Measurements from ENCODE around the gene RNF223.
"Not testable (repeated sequence)": the region's sequence is repeated elsewhere in the genome, so short reads cannot be mapped to it uniquely, and the experiment has no call there.

Gene RNF223

GRCh38 chr1:1100296-1100695 is 26.2 kb upstream of the RNF223 start:
- H3K4me1 ChIP-seq (ENCODE audit: control insufficient read depth, insufficient read depth, low read length) = no peaks in the 10 kb centered on the region
- H3K27ac ChIP-seq (ENCODE audit: low read depth, low read length) = no peak overlapping the region
- no peak overlapping the region for H3K9ac ChIP-seq (ENCODE audit: low read length)
- H3K27me3 ChIP-seq (ENCODE audit: control insufficient read depth, insufficient read depth, low read length) = no peaks in the 10 kb centered on the region
- no peak overlapping the region for H3K4me3 ChIP-seq (ENCODE audit: low read length)
- no peaks in the 10 kb centered on the region for H3K36me3 ChIP-seq (ENCODE audit: control insufficient read depth, insufficient read depth, low read length)

GRCh38 chr1:1099506-1100183 is 25.5 kb upstream of the RNF223 start:
- H3K4me3 ChIP-seq (ENCODE audit: low read length) = no peak overlapping the region
- H3K4me1 ChIP-seq (ENCODE audit: control insufficient read depth, insufficient read depth, low read length) = no peaks in the 10 kb centered on the region
- no peaks in the 10 kb centered on the region for H3K36me3 ChIP-seq (ENCODE audit: control insufficient read depth, insufficient read depth, low read length)
- H3K9ac ChIP-seq (ENCODE audit: low read length) = no peak overlapping the region
- H3K27ac ChIP-seq (ENCODE audit: low read depth, low read length) = no peak overlapping the region
- no peaks in the 10 kb centered on the region for H3K27me3 ChIP-seq (ENCODE audit: control insufficient read depth, insufficient read depth, low read length)

GRCh38 chr1:1098681-1099421 is 24.7 kb upstream of the RNF223 start:
- Histone ChIP-seq H3K27me3 (ENCODE audit: control insufficient read depth, insufficient read depth, low read length) (no peaks in the 10 kb centered on the region), H3K9ac (ENCODE audit: low read length) (no peak overlapping the region), H3K4me3 (ENCODE audit: low read length) (no peak overlapping the region), H3K36me3 (ENCODE audit: control insufficient read depth, insufficient read depth, low read length) (no peaks in the 10 kb centered on the region), H3K4me1 (ENCODE audit: control insufficient read depth, insufficient read depth, low read length) (no peaks in the 10 kb centered on the region), H3K27ac (ENCODE audit: low read depth, low read length) (no peak overlapping the region)

- H3K4me3 ChIP-seq (ENCODE audit: low read length); H3K36me3 ChIP-seq (ENCODE audit: control insufficient read depth, insufficient read depth, low read length); H3K9ac ChIP-seq (ENCODE audit: low read length); H3K27me3 ChIP-seq (ENCODE audit: control insufficient read depth, insufficient read depth, low read length); H3K27ac ChIP-seq (ENCODE audit: low read depth, low read length); H3K4me1 ChIP-seq (ENCODE audit: control insufficient read depth, insufficient read depth, low read length): not testable (repeated sequence)
Measured at GRCh38 chr1:1096136-1096535, 22.0 kb upstream of the RNF223 start.

GRCh38 chr1:1094981-1095380 is 20.9 kb upstream of the RNF223 start:
- Histone ChIP-seq H3K4me1 (ENCODE audit: control insufficient read depth, insufficient read depth, low read length) (no peaks in the 10 kb centered on the region), H3K4me3 (ENCODE audit: low read length) (no peak overlapping the region), H3K27ac (ENCODE audit: low read depth, low read length) (no peak overlapping the region), H3K27me3 (ENCODE audit: control insufficient read depth, insufficient read depth, low read length) (no peaks in the 10 kb centered on the region), H3K36me3 (ENCODE audit: control insufficient read depth, insufficient read depth, low read length) (no peaks in the 10 kb centered on the region), H3K9ac (ENCODE audit: low read length) (no peak overlapping the region)

GRCh38 chr1:1093610-1093943 is 19.5 kb upstream of the RNF223 start:
- H3K36me3 ChIP-seq (ENCODE audit: control insufficient read depth, insufficient read depth, low read length) = no peaks in the 10 kb centered on the region
- H3K9ac ChIP-seq (ENCODE audit: low read length) = no peak overlapping the region
- H3K4me1 ChIP-seq (ENCODE audit: control insufficient read depth, insufficient read depth, low read length) = no peaks in the 10 kb centered on the region
- no peaks in the 10 kb centered on the region for H3K27me3 ChIP-seq (ENCODE audit: control insufficient read depth, insufficient read depth, low read length)
- no peak overlapping the region for H3K27ac ChIP-seq (ENCODE audit: low read depth, low read length)
- H3K4me3 ChIP-seq (ENCODE audit: low read length) = no peak overlapping the region

- Histone ChIP-seq H3K9ac (ENCODE audit: low read length) (no peak overlapping the region), H3K27ac (ENCODE audit: low read depth, low read length) (no peak overlapping the region), H3K4me1 (ENCODE audit: control insufficient read depth, insufficient read depth, low read length) (no peaks in the 10 kb centered on the region), H3K36me3 (ENCODE audit: control insufficient read depth, insufficient read depth, low read length) (no peaks in the 10 kb centered on the region), H3K27me3 (ENCODE audit: control insufficient read depth, insufficient read depth, low read length) (no peaks in the 10 kb centered on the region), H3K4me3 (ENCODE audit: low read length) (no peak overlapping the region)
Measured at GRCh38 chr1:1092894-1093609, 18.9 kb upstream of the RNF223 start.

GRCh38 chr1:1092149-1092855 is 18.2 kb upstream of the RNF223 start:
- H3K4me3 ChIP-seq (ENCODE audit: low read length) = no peak overlapping the region
- H3K27me3 ChIP-seq (ENCODE audit: control insufficient read depth, insufficient read depth, low read length) = no peaks in the 10 kb centered on the region
- H3K36me3 ChIP-seq (ENCODE audit: control insufficient read depth, insufficient read depth, low read length) = no peaks in the 10 kb centered on the region
- no peak overlapping the region for H3K9ac ChIP-seq (ENCODE audit: low read length)
- no peak overlapping the region for H3K27ac ChIP-seq (ENCODE audit: low read depth, low read length)
- H3K4me1 ChIP-seq (ENCODE audit: control insufficient read depth, insufficient read depth, low read length) = no peaks in the 10 kb centered on the region

- H3K27ac ChIP-seq (ENCODE audit: low read depth, low read length) = no peak overlapping the region
- no peaks in the 10 kb centered on the region for H3K36me3 ChIP-seq (ENCODE audit: control insufficient read depth, insufficient read depth, low read length)
- no peak overlapping the region for H3K4me3 ChIP-seq (ENCODE audit: low read length)
- no peak overlapping the region for H3K9ac ChIP-seq (ENCODE audit: low read length)
- H3K4me1 ChIP-seq (ENCODE audit: control insufficient read depth, insufficient read depth, low read length) = no peaks in the 10 kb centered on the region
- H3K27me3 ChIP-seq (ENCODE audit: control insufficient read depth, insufficient read depth, low read length) = no peaks in the 10 kb centered on the region
Measured at GRCh38 chr1:1091344-1092148, 17.4 kb upstream of the RNF223 start.

GRCh38 chr1:1090424-1091343 is 16.6 kb upstream of the RNF223 start:
- Histone ChIP-seq H3K27me3 (ENCODE audit: control insufficient read depth, insufficient read depth, low read length) (no peaks in the 10 kb centered on the region), H3K27ac (ENCODE audit: low read depth, low read length) (no peak overlapping the region), H3K9ac (ENCODE audit: low read length) (no peak overlapping the region)

GRCh38 chr1:1089731-1090423 is 15.8 kb upstream of the RNF223 start:
- Histone ChIP-seq H3K9ac (ENCODE audit: low read length) (no peak overlapping the region), H3K27me3 (ENCODE audit: control insufficient read depth, insufficient read depth, low read length) (no peaks in the 10 kb centered on the region), H3K4me1 (ENCODE audit: control insufficient read depth, insufficient read depth, low read length) (no peaks in the 10 kb centered on the region), H3K36me3 (ENCODE audit: control insufficient read depth, insufficient read depth, low read length) (no peaks in the 10 kb centered on the region), H3K4me3 (ENCODE audit: low read length) (no peak overlapping the region), H3K27ac (ENCODE audit: low read depth, low read length) (no peak overlapping the region)

More at GRCh38 chr1:1090424-1091343, 16.6 kb upstream of the RNF223 start:
- Histone ChIP-seq H3K4me3 (ENCODE audit: low read length) (no peak overlapping the region), H3K4me1 (ENCODE audit: control insufficient read depth, insufficient read depth, low read length) (no peaks in the 10 kb centered on the region), H3K36me3 (ENCODE audit: control insufficient read depth, insufficient read depth, low read length) (no peaks in the 10 kb centered on the region)

All from rectal smooth muscle tissue (tissue), 1 donor.